OCI-LY1 (cell line): ENCODE measurements around the gene PDZK1IP1.

Experiments
- H2AFZ ChIP-seq: fragments of 200-600 bp; sonication (generic), shearing (Covaris generic); 2 replicates; pipeline ENCODE4 v1.6.0; 2014; ENCODE audit warnings: antibody characterized with exemption, mild to moderate bottlenecking, low read length
- H3F3A ChIP-seq: fragments of 200-600 bp; sonication (generic), shearing (Covaris generic); 2 replicates; pipeline ENCODE4 v1.6.0; 2014; ENCODE audit warnings: mild to moderate bottlenecking, antibody characterized with exemption, low read length, moderate library complexity; ENCODE audit not compliant: insufficient read depth
- H3K27ac ChIP-seq: fragments of 200-600 bp; sonication (generic); 2 replicates; pipeline ENCODE4 v1.5.1; 2014; ENCODE audit warnings: low read length, mixed run types, mild to moderate bottlenecking, low read depth; ENCODE audit not compliant: poor library complexity, severe bottlenecking
- H3K27me3 ChIP-seq: fragments of 200-600 bp; sonication (generic); 2 replicates; pipeline ENCODE4 v1.6.0; 2014; ENCODE audit warnings: antibody characterized with exemption, mild to moderate bottlenecking, low read length, moderate library complexity; ENCODE audit not compliant: insufficient read depth
- H3K36me3 ChIP-seq: fragments of 200-600 bp; sonication (generic); 2 replicates; pipeline ENCODE4 v1.6.1; 2014; ENCODE audit warnings: mild to moderate bottlenecking, antibody characterized with exemption, low read length, moderate library complexity, mixed read lengths; ENCODE audit not compliant: insufficient read depth
- H3K4me1 ChIP-seq: fragments of 200-600 bp; sonication (generic); 2 replicates; pipeline ENCODE4 v1.5.1; 2014; ENCODE audit warnings: mild to moderate bottlenecking, low read length, moderate library complexity; ENCODE audit not compliant: insufficient read depth, severe bottlenecking
- H3K4me2 ChIP-seq: fragments of 200-600 bp; sonication (generic), shearing (Covaris generic); 2 replicates; pipeline ENCODE4 v1.6.1; 2014; ENCODE audit warnings: low read length
- H3K4me3 ChIP-seq: fragments of 200-600 bp; sonication (generic); 2 replicates; pipeline ENCODE4 v1.5.1; 2014; ENCODE audit warnings: low read length, low read depth, mild to moderate bottlenecking, mixed read lengths; ENCODE audit not compliant: poor library complexity, severe bottlenecking
- H3K79me2 ChIP-seq: fragments of 200-600 bp; shearing (Covaris generic); 2 replicates; pipeline ENCODE4 v1.6.1; 2016; ENCODE audit warnings: mixed run types, low read length, mixed read lengths; ENCODE audit not compliant: insufficient read depth
- H3K9ac ChIP-seq: fragments of 200-600 bp; sonication (generic), shearing (Covaris generic); 2 replicates; pipeline ENCODE4 v1.6.1; 2014; ENCODE audit warnings: mild to moderate bottlenecking, low read length, mixed read lengths
- H3K9me2 ChIP-seq: fragments of 200-600 bp; sonication (generic), shearing (Covaris generic); 2 replicates; pipeline ENCODE4 v1.6.1; 2014; ENCODE audit warnings: low read depth, mild to moderate bottlenecking, low read length, mixed read lengths
- H3K9me3 ChIP-seq: fragments of 200-600 bp; shearing (Covaris generic); 2 replicates; pipeline ENCODE4 v1.6.1; 2014; ENCODE audit warnings: low read length, mixed read lengths
- H4K20me1 ChIP-seq: fragments of 200-600 bp; sonication (generic), shearing (Covaris generic); 2 replicates; pipeline ENCODE4 v1.6.0; 2016; ENCODE audit warnings: mild to moderate bottlenecking, low read length; ENCODE audit not compliant: insufficient read depth
- EZH2 ChIP-seq: fragments of 200-600 bp; sonication (generic), shearing (Covaris generic); IDR thresholded peaks from 2 replicates; pipeline ENCODE4 v1.8.0; 2017; ENCODE audit warnings: borderline replicate concordance, mixed run types, mild to moderate bottlenecking, antibody characterized with exemption, low read length, moderate library complexity, mixed read lengths
- TF ChIP-seq, protein P1 (sequence below): fragments of 200-600 bp; sonication (generic), shearing (Covaris generic); IDR thresholded peaks from 2 replicates; pipeline ENCODE4 v1.5.1; 2017; ENCODE audit warnings: mild to moderate bottlenecking, antibody characterized with exemption, low read length, moderate library complexity, mixed read lengths

PDZK1IP1 gene

GRCh38 chr1:47179988-47180563 lies 9.8 kb downstream of the PDZK1IP1 start:
- Histone ChIP-seq H3K4me2 (no peak overlapping the region), H3K9me2 (no peaks in the 10 kb centered on the region), H3K9me3 (no peaks in the 10 kb centered on the region), H3K27me3 (no peaks in the 10 kb centered on the region), H3F3A (no peaks in the 10 kb centered on the region), H2AFZ (no peak overlapping the region), H4K20me1 (no peaks in the 10 kb centered on the region), H3K27ac (no peak overlapping the region), H3K4me1 (peaks cover 5% of the 10 kb centered on the region), H3K4me3 (no peak overlapping the region), H3K36me3 (no peaks in the 10 kb centered on the region), H3K9ac (no peak overlapping the region), H3K79me2 (no peaks in the 10 kb centered on the region)
- TF ChIP-seq, protein P1, sequence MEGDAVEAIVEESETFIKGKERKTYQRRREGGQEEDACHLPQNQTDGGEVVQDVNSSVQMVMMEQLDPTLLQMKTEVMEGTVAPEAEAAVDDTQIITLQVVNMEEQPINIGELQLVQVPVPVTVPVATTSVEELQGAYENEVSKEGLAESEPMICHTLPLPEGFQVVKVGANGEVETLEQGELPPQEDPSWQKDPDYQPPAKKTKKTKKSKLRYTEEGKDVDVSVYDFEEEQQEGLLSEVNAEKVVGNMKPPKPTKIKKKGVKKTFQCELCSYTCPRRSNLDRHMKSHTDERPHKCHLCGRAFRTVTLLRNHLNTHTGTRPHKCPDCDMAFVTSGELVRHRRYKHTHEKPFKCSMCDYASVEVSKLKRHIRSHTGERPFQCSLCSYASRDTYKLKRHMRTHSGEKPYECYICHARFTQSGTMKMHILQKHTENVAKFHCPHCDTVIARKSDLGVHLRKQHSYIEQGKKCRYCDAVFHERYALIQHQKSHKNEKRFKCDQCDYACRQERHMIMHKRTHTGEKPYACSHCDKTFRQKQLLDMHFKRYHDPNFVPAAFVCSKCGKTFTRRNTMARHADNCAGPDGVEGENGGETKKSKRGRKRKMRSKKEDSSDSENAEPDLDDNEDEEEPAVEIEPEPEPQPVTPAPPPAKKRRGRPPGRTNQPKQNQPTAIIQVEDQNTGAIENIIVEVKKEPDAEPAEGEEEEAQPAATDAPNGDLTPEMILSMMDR = no peak
- TF ChIP-seq EZH2 = no peak

DNA sequence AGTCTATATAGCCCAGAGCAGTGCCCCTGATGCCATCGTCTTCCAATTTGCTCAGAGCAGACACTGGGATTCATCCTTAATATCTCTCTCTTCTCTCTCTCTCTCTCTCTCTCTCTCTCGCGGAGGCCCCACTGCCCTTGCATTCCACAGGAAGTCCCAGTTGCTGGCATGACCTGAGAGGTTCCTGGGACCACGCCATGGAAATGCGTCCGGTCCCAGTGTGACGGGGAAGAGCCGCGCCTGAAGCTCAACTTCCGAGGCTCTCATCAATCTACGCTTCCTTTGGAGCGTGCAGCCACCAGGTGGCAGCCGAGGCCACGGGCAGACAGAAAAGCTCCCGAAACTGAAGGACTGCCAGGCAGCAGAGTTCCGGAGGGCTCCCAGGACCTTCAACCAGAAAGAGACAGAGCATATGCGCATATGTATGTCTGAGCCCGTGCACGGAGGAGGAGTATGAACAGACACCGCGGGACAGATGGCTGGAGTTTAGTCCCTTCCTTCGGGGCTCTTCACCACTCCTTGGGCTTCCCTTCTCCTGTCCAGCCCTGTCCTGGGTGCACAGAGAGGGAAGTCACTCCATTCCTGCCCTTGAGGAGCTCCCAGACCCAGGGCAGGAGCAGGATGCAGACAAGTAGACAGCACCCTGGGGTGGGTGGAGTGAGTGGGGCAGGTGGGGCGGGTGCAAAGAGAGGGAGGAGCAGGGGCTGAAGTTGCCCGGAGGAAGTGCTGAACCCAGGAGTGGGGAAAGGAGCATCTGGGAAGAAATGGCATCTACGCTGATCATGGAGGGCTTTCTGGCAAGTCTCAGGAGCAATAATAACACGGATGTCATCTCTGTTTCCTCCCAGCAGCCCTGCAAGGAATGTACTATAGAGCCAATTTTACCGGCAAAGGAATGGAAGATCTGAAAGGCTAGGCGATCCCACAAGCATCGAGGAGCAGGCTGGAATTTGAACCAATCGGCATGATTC lies 10.5 kb downstream of the PDZK1IP1 start:
- Histone ChIP-seq H3K79me2 (no peaks in the 10 kb centered on the region), H3K27ac (no peak overlapping the region), H3K36me3 (no peaks in the 10 kb centered on the region), H2AFZ (no peak overlapping the region), H4K20me1 (no peaks in the 10 kb centered on the region), H3K4me3 (peak overlapping the region; percentile 25), H3F3A (no peaks in the 10 kb centered on the region), H3K9ac (peak overlapping the region; percentile 7; the same call in 1 of the 2 replicates), H3K27me3 (no peaks in the 10 kb centered on the region), H3K4me2 (peak overlapping the region; percentile 50), H3K9me2 (no peaks in the 10 kb centered on the region), H3K4me1 (peaks cover 5% of the 10 kb centered on the region), H3K9me3 (no peaks in the 10 kb centered on the region)
- TF ChIP-seq, protein P1 = peak; percentile 78
- TF ChIP-seq EZH2 = no peak

DNA sequence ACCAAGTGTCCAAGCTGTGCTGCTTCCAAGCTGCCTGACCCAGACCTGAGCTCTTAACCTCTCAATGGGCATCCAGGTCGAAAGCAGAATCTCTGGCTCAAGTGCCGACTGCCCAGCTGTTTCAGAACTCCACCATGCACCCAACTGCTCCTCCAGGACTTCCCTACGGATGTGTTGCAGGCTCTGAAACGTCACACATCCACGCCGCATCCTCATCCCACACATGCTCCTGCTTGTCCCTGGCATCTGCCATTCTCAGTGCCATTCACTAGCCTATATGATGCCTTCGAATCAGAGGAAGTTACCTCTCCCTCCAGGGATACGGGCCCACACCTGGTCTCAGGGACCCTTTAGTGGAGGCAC lies 11.2 kb downstream of the PDZK1IP1 start:
- TF ChIP-seq, protein P1 = no peak
- no peak for TF ChIP-seq EZH2
- no peaks in the 10 kb centered on the region for H3F3A ChIP-seq
- H2AFZ ChIP-seq = no peak overlapping the region
- H3K9me2 ChIP-seq = no peaks in the 10 kb centered on the region
- no peaks in the 10 kb centered on the region for H3K27me3 ChIP-seq
- no peak overlapping the region for H3K4me3 ChIP-seq
- H3K36me3 ChIP-seq = no peaks in the 10 kb centered on the region
- no peaks in the 10 kb centered on the region for H3K79me2 ChIP-seq
- no peaks in the 10 kb centered on the region for H4K20me1 ChIP-seq
- H3K9ac ChIP-seq = no peak overlapping the region
- 0 out of 2 replicates have a peak overlapping the region, but pooled peaks have one; percentile 50 for H3K4me2 ChIP-seq
- peaks cover 5% of the 10 kb centered on the region for H3K4me1 ChIP-seq
- no peaks in the 10 kb centered on the region for H3K9me3 ChIP-seq
- no peak overlapping the region for H3K27ac ChIP-seq
